Measurements from ENCODE around the gene COL13A1. TPM values are rescaled to one million over a fixed set of nuclear protein-coding genes. Genes with fewer than 3 reads are reported as not detected.

Gene COL13A1
- total RNA-seq, 1 donor from 2014 or later: 5.3 TPM

DNA sequence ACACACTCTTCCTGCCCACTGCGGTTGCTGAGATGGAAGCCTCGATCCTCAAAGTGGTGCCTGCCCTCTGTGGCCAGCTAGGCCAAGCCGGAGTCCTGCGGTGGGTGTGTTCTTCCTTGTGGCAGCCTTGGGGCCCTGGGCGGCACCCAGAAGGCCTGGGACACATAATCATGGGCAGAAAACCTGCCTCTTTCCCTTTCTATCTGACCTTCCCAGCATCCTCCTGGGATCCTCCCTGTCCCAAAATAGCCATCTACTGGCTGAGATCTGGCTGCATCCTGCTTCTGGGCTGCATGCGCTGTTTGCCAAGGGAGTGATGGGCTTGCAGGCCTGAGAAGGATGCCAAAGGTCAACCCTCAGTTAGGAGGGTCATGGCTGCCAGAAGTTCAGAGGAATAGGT, 23.9 kb downstream of the COL13A1 start:
- no peak for DNase-seq

DNA sequence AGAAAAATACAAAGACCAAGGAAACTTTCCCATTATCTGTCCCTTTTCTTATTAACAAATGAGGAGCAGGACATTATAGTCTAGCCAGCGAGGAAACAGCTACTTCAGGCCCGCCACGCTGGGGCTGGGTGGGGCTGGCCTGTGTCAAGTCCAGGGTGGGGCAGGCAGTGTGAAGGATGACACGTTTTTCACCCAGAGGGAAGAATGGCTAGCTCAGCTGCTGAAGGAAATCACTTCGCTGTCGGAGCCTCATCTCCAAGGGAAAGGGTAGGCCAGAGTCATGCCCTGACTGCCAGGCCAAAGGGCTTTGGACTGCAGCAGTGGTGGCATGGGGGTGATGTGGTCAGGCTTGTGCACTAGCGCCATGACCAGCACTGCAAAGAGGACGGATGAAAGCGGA, 24.4 kb downstream of the COL13A1 start:
- DNase-seq: no peak

DNA sequence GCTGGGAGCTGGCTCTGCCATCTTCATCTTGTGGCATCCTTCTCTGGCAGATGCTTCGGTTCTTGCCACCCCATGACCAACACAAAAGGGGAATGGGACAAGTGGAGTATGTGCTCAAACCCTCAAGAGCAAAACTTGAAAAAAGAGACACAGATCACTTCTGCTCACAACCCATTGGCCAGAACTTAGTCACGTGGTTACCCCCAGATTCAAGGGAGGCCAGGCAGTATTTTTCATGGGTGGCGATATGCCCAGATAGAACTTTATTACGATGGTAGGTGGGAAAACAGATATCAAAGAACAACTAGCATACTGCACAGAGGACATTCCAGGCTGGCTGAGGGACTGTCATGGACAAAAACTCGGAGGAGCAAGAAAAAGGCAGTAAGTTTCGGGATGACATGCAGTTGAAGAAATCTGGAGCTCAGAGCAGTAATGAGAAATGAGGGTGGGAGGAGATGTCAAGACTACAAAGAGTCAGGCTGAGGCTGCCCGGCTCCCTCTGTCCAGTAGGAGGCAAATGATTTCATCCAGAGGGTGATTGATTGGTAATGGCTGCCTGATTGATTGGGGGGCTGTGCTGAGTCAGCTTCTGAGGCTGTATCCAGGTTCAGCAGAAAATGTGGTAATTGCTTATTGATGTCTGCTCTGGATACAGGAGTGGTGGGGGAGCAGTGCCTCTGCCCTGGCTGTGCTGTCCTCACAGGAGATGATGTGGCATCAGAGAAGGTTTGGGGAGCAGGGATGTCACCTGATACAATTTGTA, 25.3 kb downstream of the COL13A1 start:
- no peak for DNase-seq

DNA sequence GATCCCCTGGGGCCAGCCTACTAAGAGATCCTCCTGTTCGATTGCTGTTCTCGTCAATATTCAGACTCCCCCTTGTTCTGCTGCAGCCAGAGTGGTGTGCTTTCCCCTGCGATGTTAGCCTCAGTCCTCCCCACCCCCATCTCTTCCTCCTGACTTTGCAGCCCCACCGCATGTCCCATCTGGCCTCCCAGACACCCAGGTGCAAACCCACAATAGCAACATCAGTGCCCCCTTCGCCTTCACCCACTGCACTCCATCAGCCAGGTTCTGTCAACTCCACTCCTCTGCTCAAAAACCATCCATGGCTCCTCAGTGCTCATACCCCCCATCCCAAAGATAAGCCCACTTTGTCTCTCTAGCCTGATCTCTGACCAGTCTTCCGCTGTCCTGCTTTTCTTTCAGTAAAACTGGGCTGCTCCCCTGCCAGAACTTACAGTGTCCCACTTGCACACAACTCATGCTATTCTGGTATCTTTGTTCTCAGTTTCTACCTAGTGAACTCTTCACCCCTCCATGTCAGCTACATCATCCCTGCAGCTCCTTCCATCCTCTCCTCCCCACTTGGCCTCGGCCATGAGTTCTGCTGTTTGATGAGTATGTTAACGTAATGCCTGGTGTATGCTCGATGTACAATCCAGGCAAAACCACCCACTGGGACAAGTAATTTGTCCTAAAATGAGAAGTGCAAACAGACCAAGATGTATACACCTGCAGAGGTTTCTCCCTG, 26.6 kb downstream of the COL13A1 start:
- no peak for DNase-seq

DNA sequence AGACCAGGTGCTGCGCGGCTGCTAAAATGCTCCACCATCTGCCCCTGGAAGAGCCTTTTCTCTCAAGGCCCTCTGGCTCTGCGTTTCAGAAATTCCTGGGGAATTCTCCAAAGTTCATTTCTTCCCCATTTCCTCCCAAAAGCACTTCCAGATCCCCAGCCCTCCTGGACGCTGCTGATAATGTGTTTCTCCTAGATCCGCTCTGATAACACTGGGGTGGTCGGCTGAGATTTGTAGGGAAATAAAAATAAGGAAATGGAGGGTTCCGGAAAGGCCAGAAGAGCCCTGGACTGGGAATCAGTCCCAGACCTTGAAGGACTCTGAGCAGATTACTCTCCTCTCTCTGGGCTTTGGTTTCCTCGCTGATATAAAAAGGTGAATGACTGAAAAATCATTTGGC, 28.1 kb downstream of the COL13A1 start:
- peak; percentile 44 for DNase-seq

DNA sequence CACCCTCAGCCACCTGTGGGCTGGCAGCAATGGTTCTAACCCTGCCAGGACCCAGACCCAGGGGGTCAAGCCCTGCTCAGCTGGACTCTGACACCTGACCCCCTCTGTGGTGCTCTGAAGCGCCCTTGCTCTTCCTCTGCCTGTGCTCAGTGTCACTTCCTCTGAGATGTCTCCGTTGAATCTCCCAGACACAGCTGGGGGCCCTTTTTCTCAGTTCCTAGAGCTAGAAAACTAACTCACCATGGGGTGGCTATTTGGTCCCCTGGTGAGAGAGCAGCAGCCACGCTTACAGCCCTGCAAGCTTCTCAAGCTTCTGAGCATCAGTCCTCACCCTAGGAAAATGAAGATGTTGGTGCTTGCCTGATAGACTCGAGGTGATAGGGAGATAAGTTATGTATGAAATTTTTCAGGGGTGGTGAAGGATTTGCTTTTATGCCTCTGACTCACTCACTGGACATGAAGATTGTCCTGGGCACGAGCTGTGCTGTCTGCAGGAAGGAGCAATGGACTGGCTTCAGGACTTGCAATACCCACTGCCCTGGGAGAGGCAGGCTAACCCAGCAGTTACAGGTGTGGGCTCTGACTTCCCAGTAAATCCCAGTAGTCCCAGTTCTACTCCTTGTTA, 29.6 kb downstream of the COL13A1 start:
- DNase-seq: no peak

DNA sequence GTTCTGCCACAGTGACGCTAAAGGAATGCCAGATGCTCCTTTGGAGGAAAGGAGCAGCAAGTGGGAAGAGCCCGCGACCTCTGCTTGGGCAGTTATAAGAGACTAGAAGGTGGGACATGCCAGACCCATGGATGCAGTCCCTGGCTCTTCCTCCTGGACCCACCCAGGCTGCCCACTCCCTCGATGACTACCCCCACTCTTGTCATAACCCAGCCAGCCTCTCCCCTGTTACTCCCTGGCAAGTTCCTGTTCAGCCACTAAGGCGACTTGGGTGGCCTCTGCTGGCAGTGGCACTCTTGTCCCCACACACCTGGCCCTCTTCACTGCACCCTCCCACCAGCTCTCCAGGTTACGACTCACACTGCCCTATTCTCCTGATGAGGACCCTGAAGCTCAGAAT, 33.5 kb downstream of the COL13A1 start:
- DNase-seq: no peak

DNA sequence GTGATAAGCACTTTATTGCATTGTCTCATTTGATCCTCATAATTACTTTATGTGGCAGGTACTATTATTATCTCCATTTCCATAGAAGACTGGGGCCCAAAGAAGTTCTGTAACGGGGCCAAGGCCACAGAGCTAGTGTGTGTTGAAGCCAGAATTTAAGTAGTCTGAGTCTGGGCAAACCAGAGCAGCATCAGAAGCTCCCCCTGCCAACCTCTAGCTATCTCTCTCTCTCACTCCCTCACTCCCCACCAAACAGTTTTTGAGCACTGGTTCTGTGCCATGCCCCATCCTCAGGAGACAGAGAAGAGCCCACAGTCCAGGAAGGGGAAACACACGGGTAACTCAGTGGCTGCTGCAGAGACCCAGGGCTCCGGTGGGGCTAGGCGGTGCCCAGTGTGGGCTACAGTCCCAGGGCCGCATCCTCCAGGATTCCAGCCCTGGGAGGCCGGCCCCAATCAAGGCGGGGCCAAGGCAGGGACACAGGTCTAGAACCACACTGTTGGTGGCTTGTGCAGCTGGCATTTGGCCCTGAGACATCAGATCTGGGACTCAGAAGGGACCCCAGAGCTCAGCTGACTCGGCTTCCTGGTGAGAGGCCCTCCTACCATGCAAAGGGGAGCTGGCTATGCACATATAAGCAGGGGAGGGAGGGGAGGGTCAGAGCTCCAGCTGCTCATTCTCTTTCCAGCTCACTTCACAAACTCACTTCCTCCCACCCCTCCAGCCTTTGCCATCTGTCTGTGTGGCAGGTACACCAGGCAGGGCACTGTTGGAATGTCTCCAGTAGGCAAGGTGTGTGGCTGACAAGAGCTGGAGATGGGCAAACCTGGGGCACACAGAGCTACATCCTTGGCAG, 34.4 kb downstream of the COL13A1 start:
- no peak for DNase-seq

DNA sequence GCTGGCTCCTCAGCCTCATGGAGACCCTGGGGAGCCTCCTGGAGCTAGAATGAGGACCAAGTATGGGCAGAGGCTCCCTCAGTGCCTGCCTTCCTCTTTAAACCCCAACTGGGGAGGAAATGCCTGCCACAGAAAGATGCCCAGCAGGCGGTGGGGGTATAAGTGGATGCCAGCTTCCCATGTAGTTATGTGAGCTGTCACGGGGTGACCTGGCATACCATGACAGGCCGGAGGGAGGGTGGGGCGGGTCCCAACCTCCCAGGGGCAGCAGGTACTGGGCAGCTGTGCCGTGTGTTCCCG, 35.0 kb downstream of the COL13A1 start:
- DNase-seq: no peak

DNA sequence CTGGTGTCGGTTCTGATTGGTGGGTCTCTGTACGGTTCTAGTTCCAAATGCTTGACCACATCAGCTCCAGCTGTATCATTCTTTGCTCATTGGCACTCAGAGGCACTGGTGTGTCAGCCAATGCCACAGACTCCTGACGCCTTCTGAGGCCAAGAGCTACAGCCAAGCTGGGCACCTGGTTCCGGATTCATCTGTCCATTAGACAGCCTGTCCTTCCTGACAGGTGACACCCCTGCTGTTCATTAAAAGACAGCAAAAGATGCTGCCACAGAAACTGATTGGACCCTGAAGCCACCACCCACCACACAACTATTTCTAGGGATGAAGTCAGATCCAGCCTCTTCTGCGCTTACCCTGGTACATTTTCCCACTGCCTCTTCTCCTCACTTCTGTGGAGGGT, 35.6 kb downstream of the COL13A1 start:
- no peak for DNase-seq

DNA sequence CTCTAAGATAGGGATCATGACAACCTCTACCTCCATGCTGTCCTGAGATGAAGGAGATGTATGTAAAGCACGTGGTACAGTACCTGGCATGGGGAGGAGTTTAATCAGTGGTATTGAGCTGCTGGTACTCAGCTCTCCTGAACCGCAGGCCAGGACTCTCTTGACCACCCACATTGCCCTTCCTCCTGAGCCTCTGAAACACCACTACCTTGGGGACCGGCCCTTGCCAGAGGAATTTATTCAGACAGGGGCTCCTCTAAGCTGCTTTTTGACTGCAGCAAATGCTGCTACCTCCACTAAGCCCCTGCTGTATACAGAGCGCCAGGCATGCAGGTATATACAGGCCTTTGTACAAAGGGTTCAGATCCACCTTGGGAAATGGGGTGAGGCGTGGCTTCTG, 36.7 kb downstream of the COL13A1 start:
- no peak for DNase-seq

DNA sequence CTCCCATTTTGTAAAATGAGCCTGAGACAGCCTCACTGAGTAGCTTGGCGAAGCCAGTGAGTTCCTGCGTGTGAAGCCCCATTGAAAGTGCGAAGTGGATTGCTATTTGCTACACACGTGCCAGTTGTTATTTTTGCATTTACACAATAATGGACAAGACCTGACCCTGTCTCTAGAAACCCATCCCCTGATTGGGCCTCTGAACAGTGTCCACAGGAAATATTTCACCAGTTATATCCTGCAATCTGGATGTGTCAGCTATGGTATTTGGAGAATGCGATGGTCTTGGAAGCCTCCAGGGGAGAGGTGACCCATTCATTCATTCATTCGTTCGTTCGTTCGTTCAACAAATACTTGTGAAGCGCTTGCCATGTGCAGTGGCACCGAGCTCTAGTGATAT, 37.1 kb downstream of the COL13A1 start:
- DNase-seq: peak; percentile 81

DNA sequence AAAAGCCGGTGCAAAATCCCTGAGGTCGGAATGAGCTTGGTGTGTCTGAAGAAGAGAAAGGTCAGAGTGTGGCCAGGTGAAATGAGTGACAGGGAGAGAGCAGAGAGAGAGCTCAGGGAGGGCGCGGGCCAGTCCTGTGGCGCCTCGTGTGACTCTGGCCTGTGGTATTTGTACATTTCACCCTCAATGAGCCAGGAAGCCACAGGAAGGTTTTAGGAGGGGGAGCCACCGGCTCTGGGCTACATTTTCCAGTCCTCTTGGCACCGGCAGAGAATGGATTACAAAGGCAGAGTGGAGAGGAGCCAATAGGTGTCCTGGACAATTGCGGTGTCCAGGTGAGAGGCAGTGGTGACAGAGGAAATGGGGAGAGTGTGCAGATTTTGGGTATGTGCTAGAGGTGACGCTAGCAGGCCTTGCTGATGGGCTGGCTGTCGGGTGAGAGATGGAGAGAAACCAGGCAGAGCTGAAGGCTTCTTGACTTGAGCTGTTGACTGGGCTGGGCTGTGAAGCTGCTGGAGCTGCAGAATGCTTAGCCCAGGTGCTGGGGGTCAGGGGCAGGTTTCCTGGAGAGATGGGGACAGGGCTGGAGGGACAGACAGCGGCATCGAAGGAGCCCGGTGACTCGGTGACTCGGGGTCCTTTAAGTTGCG, 38.1 kb downstream of the COL13A1 start:
- peak; percentile 60 for DNase-seq

DNA sequence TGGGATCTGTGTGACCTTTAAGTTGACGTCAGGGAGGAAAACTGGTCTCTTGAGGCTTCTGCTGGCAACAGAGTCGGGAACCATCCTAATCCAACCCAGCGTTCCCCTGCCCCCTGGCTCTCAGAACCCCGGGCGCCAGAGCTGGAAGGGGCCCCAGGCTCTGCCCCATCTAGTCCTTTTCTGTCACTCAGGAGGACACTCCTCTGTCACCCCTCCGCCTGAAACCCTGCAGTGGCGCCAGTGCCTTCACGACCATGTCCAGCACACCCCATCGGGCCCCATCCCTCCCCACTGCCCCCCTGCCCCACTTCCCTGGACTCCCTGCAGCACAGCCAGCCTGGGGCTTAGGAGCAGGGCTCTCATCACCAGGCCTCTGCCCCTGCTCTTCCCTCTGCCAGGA, 39.1 kb downstream of the COL13A1 start:
- no peak for DNase-seq

DNA sequence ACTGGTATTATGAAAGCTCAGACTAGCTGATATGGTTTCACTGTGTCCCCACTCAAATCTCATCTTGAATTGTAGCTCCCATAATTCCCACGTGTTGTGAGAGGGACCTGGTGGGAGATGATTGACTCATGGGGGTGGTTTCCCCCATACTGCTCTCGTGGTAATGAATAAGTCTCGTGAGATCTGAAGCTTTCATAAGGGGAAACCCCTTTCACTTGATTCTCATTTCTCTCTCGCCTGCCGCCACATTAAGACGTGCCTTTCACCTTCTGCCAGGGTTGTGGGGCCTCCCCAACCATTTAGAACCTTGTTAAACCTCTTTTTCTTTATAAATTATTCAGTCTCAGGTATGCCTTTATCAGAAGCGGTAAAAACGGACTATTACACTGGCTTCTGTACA, 40.3 kb downstream of the COL13A1 start:
- no peak for DNase-seq

DNA sequence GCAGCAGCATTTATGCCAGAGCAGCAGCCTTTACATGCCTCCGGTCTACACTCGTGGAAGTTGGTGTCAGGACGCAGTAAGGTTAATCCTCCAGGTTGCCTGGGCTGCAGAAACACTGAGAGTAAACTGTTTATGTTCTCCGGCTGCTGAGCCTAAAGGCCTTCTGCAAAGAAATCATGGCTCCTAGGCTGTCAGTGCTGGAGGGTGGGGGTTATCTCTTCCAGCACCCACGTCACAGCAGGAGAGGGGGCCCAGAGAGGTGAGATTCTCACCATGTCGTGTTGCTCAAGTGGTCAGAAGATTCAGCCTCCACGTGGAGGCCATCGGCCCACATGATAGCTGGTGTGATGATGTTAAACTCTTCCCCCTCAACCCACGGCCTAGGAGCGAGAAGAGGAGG, 41.2 kb downstream of the COL13A1 start:
- no peak for DNase-seq

DNA sequence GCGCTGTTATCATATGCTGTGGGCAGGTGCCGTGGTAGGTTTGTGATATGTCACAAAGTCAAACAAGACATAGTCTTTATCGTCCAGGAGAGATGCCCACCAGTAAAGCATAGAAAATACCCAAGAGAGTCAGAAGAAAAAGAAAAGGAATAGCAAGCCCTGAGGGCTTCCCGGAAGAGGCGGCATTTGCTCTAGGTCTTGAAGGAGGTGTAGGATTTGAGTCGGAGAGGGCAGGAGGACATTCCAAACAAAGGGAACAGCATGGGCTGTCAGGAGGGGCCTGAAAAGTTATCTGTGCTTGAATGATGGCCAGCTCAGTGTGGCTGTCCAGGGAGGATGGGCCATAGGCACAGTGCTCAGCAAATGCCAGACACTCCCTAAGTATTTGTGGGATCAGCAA, 42.2 kb downstream of the COL13A1 start:
- no peak for DNase-seq

DNA sequence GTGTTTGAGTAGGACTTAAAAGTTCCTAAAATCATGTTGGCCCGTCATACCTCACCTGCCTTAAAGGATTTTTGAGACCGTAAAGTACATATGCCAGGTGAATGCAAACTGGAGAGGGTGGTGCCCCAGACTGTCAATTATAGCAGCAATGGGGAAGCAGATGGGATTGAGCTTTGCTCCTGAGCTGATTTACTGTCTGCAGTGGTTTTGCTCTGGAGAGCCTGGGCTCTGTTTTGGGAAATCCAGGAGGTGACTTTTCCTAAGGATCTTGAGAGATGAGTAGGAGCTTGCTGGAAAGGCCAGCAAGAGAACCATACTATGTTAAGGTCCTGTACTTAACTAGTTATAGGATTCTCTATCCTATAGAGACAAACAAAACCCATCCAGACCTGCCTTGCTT, 43.0 kb downstream of the COL13A1 start:
- no peak for DNase-seq

DNA sequence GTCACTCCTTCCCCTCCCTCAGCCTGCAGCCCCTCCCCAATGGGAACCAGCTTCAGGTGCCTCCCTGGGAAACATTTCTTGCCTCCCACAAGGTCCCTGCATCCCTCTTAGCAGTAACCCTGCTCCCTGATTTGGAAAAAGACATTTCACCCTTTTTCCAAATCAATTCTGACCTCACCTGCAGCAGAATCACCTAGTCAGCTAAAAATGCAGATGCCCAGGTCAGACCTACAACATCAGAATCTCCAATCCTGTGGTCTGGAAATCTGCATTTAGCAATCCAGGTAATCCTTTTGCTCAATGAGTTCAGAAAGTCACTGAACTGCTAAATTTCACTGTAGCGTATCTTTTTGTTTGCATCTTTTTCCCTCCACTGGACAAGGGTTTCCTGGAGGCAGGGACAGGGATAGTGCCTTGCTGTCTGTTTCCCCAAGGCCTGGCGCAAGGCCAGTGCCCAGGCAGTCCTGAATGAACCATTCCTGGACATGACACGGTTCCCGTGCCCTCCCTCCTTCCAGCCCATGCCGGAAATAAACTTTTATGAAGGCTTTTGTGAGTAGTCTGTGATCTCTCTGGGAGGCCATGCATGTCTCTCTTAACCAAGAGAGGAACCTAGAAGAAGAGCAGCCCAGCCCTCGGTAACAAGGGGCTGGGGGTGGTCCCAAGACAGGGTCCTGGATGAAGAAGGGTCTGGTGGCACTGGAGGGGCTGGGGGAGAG, 44.0 kb downstream of the COL13A1 start:
- DNase-seq: peak; percentile 77

DNA sequence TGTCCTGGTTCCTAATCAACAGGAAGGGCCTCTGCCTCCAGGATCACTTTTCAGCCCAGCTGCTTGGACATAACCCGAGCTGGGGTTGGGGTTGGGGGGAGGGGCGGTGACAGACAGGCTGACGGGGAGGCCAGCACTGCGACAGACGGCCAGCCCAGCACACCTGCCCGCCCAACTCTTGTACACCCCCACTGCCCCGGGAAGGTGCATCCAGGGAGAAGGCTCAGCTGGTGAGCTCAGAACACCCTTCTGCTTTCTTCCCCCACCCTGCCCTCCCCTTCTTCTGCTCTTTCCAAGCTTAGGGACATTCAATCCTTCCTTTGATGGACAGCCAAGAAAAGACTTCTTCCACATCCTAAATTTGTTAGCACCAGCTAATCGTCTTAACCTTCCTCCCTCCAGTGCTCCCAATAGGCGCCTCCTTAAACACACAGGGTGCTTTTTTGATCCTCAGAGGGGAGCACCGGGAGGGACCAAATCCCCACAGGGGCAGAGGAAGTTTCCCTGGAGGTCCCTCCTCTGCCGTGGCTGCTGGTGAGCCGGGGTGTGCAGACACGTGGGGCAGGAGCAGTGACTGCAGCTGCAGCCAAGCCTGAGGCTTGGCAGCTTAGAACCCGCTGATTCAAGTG, 44.7 kb downstream of the COL13A1 start:
- DNase-seq: no peak

DNA sequence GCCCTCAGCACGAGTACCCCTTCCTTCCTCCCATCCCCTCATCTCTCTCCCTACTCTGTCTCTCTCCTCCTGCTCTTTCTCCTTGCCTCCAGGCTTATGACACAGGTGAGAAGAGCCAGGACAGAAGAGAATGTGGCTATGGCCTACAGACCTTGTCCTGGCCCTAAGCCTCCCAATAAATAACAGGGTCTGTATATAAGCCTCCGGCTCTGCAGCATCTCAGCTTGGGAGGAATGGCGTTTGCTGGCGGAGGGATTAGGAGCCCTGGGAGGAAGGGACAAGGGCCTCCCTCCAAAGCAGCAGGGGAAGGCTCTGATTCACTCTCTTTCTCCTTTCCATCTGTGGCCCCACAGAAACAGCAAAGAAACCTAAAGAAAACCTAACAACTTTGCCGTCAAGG, 45.8 kb downstream of the COL13A1 start:
- no peak for DNase-seq

DNA sequence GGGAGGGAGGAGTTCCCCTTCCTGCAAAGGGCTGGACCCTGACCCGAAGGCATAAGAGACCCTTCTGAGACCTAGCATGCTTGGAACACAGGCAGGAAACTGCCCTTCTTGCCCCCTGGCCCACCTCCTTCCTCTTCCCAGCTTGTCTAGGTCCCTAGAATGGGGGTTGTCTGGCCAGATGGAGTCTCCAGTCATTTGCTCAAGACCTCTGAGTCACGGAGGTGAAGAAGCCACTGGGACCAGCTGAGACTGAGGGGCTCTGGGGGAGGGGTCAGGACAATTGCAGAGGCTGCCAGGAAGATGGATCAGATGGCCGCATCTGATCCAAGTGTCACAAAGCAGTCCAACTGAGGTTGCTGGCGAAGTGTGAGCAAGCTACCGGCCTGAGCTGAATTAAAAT, 46.2 kb downstream of the COL13A1 start:
- DNase-seq: peak; percentile 34

All from dermis blood vessel endothelial cell (primary cell).